Measurements from ENCODE around the gene KMT5B. TPM values are rescaled to one million over a fixed set of nuclear protein-coding genes. Genes with fewer than 3 reads are reported as not detected.

The KMT5B gene
- total RNA-seq, 4 donors from 2014 or later, result 25.5 to 47.1 (median 40.3) TPM

GRCh38 chr11:68212421-68213134 lies 518 bp downstream of the KMT5B start:
- Histone ChIP-seq H3K4me1 (peaks cover 0 to 57% (median 41%) of the 10 kb centered on the region in 4 donors), H3K27ac (peak overlapping the region; percentile 92 to 100 (median 98)), H3K36me3 (no peaks in the 10 kb centered on the region), H3K9me3 (no peaks in the 10 kb centered on the region), H3K4me3 (peak overlapping the region; percentile 72 to 88 (median 82)), H3K27me3 (no peaks in the 10 kb centered on the region)
- 0% methylated on average over 38 to 43 of the region's 80 CpGs for WGBS, 2 donors
- TF ChIP-seq POLR2A (IDR thresholded peaks at IDR 0.05), result peak; percentile 27 to 36
- TF ChIP-seq CTCF (IDR thresholded peaks at IDR 0.05), result peak; percentile 23 to 67 (median 45)
- peak in 1 of 2 donors; percentile 64 for TF ChIP-seq EP300 (IDR thresholded peaks at IDR 0.05)
- peak; percentile 39 to 55 for DNase-seq (ENCODE audit: low spot score in 2 of 2)

GRCh38 chr11:68211546-68211945 lies 1.6 kb downstream of the KMT5B start:
- Histone ChIP-seq H3K36me3 (no peaks in the 10 kb centered on the region), H3K4me3 (peak overlapping the region in 2 of 4 donors; percentile 70 to 72), H3K27ac (peak overlapping the region; percentile 34 to 100 (median 96)), H3K27me3 (no peaks in the 10 kb centered on the region), H3K4me1 (peaks cover 0 to 60% (median 42%) of the 10 kb centered on the region in 4 donors), H3K9me3 (no peaks in the 10 kb centered on the region)
- TF ChIP-seq CTCF (IDR thresholded peaks at IDR 0.05) (no peak), EP300 (IDR thresholded peaks at IDR 0.05) (no peak), POLR2A (IDR thresholded peaks at IDR 0.05) (no peak)
- no peak for DNase-seq (ENCODE audit: low spot score in 2 of 2)
- 30 to 34% methylated on average over 14 of the region's 14 CpGs for WGBS, 2 donors

GRCh38 chr11:68206211-68206610 lies 6.9 kb downstream of the KMT5B start:
- H3K4me3 ChIP-seq, result no peak overlapping the region
- H3K9me3 ChIP-seq, result no peaks in the 10 kb centered on the region
- peaks cover 0 to 71% (median 38%) of the 10 kb centered on the region in 4 donors for H3K4me1 ChIP-seq
- H3K27ac ChIP-seq, result no peak overlapping the region
- WGBS, 2 donors, result 27% methylated on average over 5 of the region's 5 CpGs
- TF ChIP-seq CTCF (IDR thresholded peaks at IDR 0.05), result peak; percentile 79 to 85 (median 82)
- no peak for TF ChIP-seq POLR2A (IDR thresholded peaks at IDR 0.05)
- TF ChIP-seq EP300 (IDR thresholded peaks at IDR 0.05), result no peak
- H3K27me3 ChIP-seq, result no peaks in the 10 kb centered on the region
- H3K36me3 ChIP-seq, result no peaks in the 10 kb centered on the region
- DNase-seq (ENCODE audit: low spot score in 2 of 2), result peak in 1 of 2 donors; percentile 53

GRCh38 chr11:68204402-68204801 lies 8.7 kb downstream of the KMT5B start:
- Histone ChIP-seq H3K4me3 (no peak overlapping the region), H3K4me1 (peaks cover 0 to 71% (median 37%) of the 10 kb centered on the region in 4 donors), H3K27ac (no peak overlapping the region), H3K27me3 (no peaks in the 10 kb centered on the region), H3K9me3 (no peaks in the 10 kb centered on the region), H3K36me3 (no peaks in the 10 kb centered on the region)
- no peak for DNase-seq (ENCODE audit: low spot score in 2 of 2)
- WGBS, 2 donors, result 50 to 57% methylated on average over 6 of the region's 6 CpGs
- TF ChIP-seq POLR2A (IDR thresholded peaks at IDR 0.05) (no peak), CTCF (IDR thresholded peaks at IDR 0.05) (no peak), EP300 (IDR thresholded peaks at IDR 0.05) (no peak)

- no peaks in the 10 kb centered on the region for H3K9me3 ChIP-seq
- no peaks in the 10 kb centered on the region for H3K27me3 ChIP-seq
- H3K4me3 ChIP-seq, result no peak overlapping the region
- no peak for DNase-seq (ENCODE audit: low spot score in 2 of 2)
- peaks cover 0 to 75% (median 30%) of the 10 kb centered on the region in 4 donors for H3K4me1 ChIP-seq
- no peaks in the 10 kb centered on the region for H3K36me3 ChIP-seq
- WGBS, 2 donors, result 75 to 77% methylated on average over 2 of the region's 2 CpGs
- no peak overlapping the region for H3K27ac ChIP-seq
- no peak for TF ChIP-seq POLR2A (IDR thresholded peaks at IDR 0.05)
Measured at GRCh38 chr11:68202165-68202564, 10.9 kb downstream of the KMT5B start.
